Hematopoietic multipotent progenitor cell (in vitro differentiated cells): ENCODE measurements around the gene MT1E. TPM values are rescaled to one million over a fixed set of nuclear protein-coding genes. Genes with fewer than 3 reads are reported as not detected.
"Not testable (repeated sequence)": the region's sequence is repeated elsewhere in the genome, so short reads cannot be mapped to it uniquely, and the experiment has no call there.

ENCODE experiments used
- DNase-seq, 3 donors: peaks; one replicate each; pipeline ENCODE4 v3.0.0-alpha.2; 2011 to 2015; ENCODE audit warnings: low read depth in 2 of 3, low spot score in 2 of 3
- total RNA-seq: library from RNA; depleted of rRNA; stranded (reverse); fragments of >200 nt; gene quantifications from one replicate; pipeline ENCODE4 v1.2.3, GENCODE V29; 2012

The MT1E gene
- total RNA-seq: 6.5 TPM

DNA sequence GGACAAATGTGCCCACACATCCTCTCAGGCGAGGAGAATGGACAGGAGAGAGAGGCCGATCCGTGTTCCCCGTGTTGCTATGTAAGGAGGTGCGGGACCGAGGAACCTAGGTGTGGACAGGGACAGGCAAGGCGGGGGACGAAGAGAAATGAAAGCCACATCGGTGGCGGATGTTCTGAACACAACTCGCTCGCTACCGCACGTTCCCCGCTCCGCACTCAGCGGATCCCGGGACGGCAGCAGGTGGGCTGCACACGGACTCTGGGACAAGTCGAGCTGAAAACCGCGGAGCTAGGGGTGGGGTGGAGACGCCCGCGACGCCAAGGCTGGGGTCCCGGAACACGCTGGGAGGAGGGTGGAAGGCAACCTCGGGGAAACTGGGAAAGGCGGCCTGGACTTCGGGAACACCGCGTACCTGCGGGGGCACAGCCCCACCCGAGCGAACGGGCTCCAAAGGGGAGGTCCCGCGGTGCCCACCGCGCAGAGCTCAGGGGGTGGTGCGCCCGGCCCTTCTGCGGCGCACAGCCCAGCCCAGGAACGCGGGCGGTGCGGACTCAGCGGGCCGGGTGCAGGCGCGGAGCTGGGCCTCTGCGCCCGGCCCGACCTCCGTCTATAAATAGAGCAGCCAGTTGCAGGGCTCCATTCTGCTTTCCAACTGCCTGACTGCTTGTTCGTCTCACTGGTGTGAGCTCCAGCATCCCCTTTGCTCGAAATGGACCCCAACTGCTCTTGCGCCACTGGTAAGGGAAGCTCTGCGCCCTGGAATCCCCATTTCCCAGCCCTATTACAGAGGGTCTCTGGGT is at the start of gene MT1E:
TSS of gene MT1E (plus strand) at position 642 of the 803 bp plus-strand sequence. CDS start at position 713, 71 bp downstream.
- peak in 2 of 3 donors; percentile 42 to 63 for DNase-seq

DNA sequence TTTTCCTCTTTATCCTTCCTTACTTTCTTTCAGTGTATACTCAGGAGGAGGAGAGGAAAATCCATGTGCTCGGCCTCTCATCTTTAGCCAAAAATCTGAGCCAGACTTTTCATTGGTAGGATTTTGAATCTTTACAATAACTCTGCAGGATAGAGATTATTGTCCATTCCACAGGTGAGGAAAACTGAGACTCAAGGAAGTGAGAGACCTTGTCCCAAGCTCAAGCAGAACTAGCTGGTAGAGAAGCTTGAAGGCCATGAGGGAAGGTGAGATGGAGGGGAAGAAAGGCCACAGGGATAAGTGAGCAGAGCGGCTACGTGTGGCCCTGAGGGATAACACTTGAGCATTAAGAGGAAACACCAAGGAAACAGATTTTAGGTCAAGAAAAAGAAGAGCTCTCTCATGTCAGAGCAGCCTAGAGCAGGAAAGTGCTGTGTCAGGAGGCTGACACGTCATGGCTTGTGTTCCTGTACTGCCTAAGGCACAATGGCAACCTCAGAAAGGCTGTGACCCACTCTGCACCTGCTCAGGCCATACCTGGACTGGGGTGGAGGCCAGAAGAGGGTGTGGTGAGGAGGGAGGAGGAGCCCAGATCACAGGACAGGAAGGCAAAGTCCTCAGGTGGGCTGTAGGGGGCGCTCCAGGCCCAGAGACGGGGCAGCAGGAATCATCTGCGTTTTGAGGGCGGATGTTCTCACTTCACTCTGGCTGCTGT is 48.8 kb upstream of the MT1E start:
- DNase-seq: peak; percentile 74 to 85 (median 79)

DNA sequence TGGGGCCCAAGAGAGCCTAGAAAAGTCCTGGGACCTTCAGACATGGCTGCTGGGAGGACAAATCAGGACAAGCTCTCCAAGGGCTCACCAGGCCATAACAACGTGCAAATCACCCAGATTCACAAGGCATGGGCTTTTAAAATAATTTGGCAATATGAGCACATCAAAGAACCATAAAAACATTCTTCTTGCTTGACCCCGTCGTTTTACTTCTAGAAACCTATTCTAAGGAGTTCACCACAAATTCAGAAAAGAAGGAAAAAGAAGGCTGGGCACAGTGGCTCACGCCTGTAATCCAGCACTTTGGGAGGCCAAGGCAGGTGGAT is 48.3 kb upstream of the MT1E start:
- DNase-seq: no peak

DNA sequence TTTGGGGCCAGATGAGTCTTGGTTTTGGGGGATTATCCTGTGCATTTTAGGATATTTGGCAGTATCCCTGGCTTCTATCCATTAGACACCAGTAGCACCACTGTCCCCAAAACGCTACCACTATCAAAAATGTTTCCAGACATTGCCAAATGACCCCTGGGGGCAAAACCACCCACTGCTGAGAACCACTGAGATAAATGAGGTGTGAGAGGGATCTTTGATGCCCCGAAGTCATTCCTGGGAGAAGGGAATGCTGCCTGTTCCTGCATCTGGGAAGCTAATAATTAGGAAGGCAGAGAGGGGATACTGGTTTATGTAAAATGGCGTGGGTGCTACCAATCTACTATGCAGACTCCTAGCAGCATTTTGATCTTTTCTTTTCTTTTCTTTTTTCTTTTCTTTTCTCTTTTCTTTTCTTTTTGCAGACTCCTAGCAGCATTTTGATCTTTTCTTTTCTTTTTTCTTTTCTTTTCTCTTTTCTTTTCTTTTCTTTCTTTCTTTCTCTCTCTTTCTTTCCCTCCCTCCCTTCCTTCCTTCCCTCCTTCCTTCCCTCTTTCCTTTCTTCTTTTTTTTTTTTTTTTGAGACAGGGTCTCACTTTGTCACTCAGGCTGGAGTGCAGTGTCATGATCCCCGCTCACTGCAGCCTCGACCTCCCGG is 45.1 kb upstream of the MT1E start:
- no peak for DNase-seq

DNA sequence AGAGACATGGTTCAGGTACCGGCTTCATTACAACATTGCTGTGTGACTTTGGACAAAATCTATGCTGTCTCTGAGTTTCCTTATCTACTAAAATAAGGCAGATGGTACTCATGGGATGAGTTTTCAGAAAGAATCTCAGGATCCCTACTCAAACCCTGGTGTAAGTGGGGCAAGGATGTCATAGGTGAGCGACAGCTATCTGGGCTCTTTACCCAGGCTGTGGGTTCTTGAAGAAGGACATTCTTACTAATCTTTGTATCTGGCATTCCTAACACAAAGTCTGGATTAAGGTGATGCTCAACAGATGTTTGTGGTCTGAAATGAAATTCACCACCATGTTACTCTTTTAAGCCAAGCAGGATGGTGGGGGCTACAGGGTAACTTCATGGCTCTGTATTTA is 42.7 kb upstream of the MT1E start:
- not testable (repeated sequence) for DNase-seq

DNA sequence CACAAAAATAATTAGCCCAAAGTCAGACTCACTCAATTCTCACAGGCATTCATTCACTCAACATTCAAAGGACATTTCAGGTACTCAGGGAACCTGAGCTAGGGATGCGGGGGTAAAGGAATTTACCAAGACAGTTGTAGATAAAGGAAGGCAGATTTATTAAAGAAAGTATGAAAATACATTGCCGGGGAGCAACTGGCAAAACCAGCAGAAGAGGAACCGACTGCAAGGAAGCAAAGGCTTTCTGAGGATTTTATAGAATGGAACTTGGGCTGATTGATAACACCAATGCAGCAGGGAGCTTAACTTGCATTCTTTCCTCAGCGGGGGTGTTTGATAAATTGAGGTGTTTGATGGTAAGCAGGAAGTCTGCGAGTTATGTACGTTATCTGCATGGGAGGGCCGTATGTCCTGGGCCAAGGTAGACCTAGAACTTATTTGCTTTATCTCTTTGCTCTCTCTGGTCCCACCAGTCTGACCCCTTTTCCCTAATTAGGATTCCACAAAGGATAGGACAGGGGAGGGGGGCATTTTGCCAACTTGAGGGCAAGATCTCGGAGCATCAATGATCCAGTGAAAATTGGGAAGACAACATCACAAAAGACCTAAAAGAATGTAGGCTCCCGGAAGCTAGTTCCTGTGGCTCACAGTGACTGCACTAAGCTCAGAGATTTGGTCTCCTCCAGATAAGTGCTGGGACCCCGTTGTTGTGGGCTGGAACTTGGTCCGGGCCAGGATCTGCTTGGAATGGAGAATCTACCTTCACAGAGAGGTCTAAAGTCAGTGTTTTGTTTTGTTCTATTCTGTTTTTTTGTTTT is 42.0 kb upstream of the MT1E start:
- DNase-seq: no peak

DNA sequence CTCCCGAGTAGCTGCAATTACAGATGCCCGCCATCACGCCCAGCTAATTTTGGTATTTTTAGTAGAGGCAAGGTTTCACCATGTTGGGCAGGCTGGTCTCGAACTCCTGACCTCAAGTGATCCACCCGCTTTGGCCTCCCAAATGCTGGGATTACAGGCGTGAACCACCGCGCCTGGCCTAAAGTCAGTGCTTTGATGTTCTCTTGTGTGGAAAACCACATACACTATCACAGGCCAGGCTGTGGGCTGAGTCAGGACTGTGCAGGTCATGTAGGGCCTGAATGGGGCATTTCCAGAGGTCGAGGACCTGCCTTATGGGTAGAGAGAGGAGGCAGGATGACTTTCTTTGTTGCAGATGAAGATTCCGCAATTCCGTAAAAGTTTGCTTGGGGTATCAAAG is 41.3 kb upstream of the MT1E start:
- DNase-seq: no peak

DNA sequence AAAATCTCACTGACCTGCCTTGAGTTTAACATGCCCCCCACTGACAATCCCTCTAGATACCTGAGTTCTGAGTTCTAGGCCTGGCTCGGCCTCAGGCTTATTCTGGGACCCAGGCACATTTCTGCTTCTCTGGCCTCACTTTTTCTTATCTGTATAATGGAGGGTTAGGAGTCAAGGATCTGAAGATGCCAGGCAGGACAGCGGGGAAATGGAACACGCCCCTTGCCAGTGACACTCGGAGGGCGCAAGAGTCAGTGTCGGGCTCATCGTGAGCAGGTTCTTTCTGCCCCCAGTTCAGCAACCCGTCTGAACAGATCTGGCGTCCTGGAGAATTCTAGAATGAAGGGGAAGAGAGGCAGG is 36.8 kb upstream of the MT1E start:
- DNase-seq: no peak

DNA sequence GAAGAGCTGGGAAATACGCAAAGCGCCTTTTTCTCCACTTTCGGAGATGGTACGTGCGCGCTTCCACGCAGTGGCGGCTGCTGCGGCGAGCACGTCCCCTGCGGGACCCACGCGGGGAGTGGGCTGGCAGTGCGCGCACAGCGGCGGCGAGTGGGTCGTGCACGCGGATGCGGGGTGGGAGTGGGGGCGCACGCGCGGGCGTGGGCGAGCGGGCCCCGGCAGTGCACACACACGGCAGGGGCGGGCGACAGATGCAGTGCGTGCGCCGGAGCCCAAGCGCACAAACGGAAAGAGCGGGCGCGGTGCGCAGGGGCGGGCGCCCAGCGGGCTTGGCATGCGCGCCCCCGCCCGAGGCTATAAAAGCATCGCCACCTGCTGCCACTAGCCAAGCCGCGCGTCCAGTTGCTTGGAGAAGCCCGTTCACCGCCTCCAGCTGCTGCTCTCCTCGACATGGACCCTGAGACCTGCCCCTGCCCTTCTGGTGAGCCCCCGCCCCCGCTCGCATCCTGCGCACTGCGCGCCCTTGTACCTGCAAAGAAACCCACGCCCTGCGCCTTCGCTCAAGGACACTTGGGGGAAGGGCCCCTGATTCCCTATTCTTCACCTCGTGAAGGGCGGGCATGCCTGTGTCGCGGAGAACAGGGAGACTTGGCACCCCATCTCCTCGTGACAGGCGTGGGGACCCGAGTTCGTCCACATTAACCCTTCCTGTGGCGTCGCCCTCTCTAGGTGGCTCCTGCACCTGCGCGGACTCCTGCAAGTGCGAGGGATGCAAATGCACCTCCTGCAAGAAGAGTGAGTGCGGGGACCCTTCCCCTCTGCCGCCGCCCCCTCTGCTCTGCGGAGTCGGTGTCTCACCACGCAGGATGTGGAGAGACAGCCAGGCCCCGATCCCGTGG is 36.2 kb upstream of the MT1E start, which contains the start of gene MT3:
TSS of gene MT3 (plus strand) at position 388 of the 899 bp plus-strand sequence. CDS start at position 451, 63 bp downstream.
- DNase-seq: peak in 1 of 3 donors; percentile 45

DNA sequence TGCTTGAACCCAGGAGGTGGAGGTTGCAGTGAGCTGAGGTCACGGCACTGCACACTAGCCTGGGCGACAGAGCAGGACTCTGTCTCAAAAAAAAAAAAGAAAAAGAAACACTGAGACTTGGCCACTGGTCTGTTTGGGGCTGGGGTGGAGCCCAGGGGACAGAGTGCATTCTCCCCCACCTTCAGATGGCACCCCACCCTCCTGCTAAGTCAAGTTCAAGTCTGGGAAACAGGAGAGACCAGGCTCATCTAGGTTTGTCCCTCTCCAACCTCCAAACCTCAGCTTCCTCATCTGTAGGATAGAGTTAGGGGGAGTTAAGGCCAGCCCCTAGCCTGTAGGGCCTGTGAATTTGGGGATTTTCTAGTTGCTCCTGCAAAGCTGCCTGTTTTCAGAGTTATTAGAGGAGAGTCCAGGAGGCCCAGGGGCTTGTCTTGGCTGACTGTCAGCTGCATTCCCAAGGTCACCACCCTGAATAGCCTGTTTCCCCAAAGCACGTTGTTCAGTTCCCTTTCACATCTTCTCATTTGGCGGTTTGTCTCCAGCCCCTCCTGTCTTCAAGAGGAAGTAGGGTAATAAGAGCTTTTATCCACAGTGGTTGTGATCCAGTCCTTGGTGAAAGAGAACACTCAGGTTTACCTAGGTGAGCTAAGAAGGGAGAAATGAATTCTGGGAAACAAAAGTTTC is 34.1 kb upstream of the MT1E start:
- peak in 1 of 3 donors; percentile 53 for DNase-seq

DNA sequence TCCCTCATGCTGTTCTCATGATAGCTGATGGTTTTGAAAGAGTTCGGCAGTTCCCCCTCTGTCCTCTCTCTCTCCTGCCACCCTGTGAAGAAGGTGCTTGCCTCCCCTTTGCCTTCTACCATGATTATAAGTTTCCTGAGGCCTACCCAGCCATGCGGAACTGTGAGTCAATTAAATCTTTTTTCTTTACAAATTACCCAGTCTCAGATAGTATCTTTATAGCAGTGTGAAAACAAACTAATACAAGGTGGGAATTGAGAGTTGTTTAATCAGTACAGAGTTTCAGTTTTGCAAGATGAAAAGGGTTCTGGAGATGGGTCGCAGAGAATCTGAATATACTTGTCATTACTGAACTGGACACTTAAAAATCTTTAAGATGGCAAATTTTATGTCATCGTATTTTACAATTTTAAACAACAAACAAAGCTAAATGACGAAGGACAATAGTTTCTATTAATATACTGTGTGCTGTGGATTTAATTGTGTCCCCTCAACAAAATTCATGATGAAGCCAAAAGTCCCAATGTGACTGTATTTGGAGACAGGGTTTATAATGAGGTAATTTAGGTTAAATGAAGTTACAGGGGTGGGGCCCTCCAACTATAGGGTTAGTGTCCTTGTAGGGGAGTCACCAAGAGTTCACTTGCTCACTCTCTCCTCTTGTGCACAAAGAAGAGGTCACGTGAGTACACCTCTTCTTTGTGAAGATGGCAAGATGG is 31.8 kb upstream of the MT1E start:
- no peak for DNase-seq

DNA sequence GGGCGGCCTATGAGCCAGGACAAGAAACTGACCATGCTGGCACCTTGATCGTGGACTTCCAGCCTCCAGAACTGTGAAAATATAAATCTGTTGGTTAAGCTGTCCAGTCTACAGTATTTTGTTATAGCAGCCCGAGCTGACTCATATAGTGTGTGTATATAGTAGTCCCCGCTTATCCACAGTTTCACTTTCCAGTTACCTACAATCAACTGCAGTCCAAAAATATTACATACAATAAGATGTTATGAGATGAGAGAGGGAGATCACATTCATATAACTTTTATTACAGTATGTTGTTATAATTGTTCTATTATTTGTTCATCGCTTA is 31.3 kb upstream of the MT1E start:
- no peak for DNase-seq

DNA sequence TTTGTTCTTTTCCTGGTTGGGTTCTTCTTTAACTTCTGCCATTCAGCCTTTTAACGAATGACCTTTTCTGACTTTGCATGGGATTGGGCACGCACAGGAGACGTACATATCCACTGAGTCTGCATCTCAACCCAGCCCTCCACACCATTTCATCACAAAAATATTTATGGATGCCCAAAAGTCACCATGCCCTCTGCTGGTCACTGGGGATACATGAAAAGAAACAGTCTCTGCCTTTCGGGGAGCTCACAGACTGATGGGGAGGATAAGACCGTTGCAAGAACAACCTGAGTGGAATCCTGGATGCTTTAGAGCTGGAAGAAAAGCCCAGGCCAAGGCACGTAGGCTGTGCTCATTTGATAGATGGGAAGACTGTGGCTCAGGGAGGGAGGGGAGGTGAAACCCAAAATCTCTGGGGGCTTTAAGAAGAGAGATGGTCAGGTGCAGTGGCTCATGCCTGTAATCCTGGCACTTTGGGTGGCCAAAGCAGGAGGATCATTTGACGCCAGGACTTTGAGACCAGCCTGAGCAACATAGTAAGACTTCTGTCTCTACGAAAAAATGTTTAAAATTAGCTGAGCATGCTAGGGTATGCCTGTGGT is 25.1 kb upstream of the MT1E start:
- DNase-seq: peak in 1 of 3 donors; percentile 81

DNA sequence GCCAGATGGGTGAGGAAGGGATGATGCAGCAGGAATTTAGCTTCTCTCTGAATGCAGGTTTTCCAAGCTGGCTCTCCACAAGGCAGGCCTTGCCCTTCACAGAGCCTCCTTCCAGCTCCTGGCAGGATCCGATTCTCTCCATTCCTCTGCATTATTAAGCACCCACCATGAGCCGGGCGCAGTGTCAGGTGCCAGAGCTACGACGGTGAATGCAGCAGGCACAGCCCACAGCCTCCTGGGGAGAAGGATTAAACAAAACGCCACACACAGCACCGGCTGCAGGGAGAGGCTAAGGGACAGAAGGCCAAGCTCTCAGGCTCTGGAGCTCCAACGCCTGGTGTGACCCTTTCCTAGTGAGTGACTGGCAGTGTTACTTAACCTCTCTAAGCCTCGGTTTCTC is 24.3 kb upstream of the MT1E start:
- no peak for DNase-seq

DNA sequence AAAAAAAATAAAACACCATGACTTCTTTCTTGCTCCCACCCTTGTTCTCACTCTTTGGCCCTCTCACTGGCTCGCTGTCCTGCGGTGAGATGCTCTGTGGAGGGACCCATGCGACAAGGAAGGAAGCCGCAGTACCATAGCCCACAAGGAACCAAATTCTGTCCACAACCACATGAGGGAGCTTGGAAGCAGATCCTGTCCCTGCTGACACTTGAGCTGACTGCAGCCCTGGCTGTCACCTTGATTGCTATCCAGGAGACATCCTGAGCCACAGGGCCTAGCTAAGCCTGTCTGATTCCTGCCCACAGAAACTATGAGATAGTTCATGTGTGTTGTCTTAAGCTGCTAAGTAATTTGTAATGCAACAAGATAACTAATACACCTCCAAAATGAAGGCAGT is 22.0 kb upstream of the MT1E start:
- DNase-seq: peak in 1 of 3 donors; percentile 58

DNA sequence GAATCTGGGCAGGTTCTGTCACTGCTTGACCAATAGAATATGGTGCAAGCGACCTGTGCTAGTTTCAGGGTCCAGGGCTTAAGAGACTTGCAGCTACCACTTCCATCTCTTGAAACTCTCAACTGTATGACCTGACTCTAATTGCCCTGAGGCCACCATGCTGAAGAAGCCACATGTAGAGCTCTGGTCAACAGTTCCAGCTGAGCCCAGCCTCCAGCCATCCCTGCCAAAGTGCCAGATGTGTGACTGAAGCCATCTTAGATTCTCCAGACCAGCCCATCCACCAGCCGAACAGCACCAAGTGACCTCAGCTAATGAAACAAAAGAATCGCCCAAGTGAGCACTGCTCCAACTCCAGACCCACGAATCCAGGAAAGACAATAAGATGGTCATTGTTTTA is 20.6 kb upstream of the MT1E start:
- no peak for DNase-seq

DNA sequence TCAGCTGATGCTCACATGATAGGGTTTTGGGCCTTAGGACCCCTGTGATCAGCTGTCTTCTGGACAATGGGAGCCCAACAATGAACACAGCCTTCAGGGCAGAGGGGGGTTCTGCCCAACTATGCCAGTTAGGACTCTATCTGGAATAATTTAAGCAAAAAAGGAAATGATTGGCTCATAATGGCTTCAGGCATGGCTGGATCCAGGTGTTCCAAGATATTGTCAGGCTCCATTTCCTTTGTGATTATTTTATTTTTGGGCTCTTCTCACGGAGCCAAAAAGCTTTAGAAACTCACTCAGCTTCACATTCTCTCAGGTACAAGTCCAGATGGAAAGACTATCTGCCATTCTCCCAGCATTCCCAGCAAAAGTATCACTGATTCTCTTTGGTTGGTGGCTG is 20.1 kb upstream of the MT1E start:
- no peak for DNase-seq

DNA sequence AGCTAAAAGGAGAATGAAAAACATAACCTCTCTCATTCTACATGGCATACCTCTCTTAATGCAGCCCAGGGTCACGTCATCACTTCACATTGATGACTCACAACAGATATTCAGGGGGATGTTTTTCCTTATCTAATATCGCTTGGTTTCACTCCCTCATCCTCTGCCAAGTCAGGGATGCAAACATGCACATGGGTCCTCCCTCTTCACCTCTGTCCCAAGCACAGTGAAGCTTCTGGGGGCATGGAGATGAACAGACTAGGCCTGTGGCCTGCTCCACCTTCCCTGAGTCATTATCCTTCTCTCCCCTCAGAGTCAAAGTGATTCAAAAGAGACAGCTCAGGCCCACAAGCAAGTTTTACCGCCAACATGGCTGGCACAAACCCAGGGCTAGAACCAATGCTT is 19.5 kb upstream of the MT1E start:
- no peak for DNase-seq
